Endothelial cell of umbilical vein (primary cell): ENCODE measurements around the gene TRAPPC6A.

Source experiments
- EZH2 ChIP-seq: IDR thresholded peaks from 2 replicates; pipeline ENCODE4 v1.6.1; 2012; ENCODE audit warnings: borderline replicate concordance, low read depth, mild to moderate bottlenecking, moderate library complexity, low read length, inconsistent platforms; ENCODE audit not compliant: severe bottlenecking
- POLR2A ChIP-seq: IDR thresholded peaks from 2 replicates; pipeline ENCODE4 v1.6.1; 2012; ENCODE audit warnings: low read depth, mild to moderate bottlenecking, control low read depth, low read length
- POLR2AphosphoS5 ChIP-seq: IDR thresholded peaks from 2 replicates; pipeline ENCODE4 v1.6.1; 2012; ENCODE audit warnings: low read depth, mild to moderate bottlenecking, control low read depth, low read length, moderate library complexity; ENCODE audit not compliant: insufficient read depth
- TF ChIP-seq, protein P1 (sequence below), 2 donors: IDR thresholded peaks; 1 replicate in 1 of 2; 2 replicates in 1 of 2; pipeline ENCODE4 v1.5.1; 2011; ENCODE audit warnings: low read length in 2 of 2, mild to moderate bottlenecking in 2 of 2, moderate library complexity in 2 of 2, control low read depth in 1 of 2, inconsistent platforms in 1 of 2, low read depth in 1 of 2; ENCODE audit not compliant: insufficient read depth in 1 of 2; ENCODE audit errors: extremely low read depth in 1 of 2
- TF ChIP-seq, protein P2 (sequence below): IDR thresholded peaks from 2 replicates; pipeline ENCODE4 v1.6.1; 2011; ENCODE audit not compliant: insufficient read depth, insufficient read length

DNA sequence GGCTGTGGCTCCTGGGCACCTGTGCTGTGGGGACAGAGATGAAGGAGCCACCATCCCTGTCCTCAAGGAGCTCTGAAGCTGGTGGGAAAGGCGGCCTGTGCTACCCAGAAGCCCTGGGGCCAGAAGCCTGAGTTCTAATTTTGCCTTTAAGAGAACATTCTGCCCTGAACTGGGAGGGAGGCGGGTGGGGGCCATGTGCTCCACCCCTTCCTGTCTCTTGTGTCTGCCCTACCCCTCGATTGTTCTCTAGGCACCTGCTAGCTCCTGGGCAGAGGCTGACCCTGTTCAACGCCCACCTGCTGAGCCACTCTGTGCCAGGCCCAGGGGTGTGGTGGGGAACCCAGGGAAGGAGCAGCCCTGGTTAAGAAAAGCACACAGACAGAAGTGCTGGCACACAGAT lies 5.9 kb downstream of the TRAPPC6A start:
- TF ChIP-seq, protein P1, sequence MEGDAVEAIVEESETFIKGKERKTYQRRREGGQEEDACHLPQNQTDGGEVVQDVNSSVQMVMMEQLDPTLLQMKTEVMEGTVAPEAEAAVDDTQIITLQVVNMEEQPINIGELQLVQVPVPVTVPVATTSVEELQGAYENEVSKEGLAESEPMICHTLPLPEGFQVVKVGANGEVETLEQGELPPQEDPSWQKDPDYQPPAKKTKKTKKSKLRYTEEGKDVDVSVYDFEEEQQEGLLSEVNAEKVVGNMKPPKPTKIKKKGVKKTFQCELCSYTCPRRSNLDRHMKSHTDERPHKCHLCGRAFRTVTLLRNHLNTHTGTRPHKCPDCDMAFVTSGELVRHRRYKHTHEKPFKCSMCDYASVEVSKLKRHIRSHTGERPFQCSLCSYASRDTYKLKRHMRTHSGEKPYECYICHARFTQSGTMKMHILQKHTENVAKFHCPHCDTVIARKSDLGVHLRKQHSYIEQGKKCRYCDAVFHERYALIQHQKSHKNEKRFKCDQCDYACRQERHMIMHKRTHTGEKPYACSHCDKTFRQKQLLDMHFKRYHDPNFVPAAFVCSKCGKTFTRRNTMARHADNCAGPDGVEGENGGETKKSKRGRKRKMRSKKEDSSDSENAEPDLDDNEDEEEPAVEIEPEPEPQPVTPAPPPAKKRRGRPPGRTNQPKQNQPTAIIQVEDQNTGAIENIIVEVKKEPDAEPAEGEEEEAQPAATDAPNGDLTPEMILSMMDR (IDR thresholded peaks at IDR 0.05; ENCODE audit: extremely low read depth in 1 of 2, insufficient read depth in 1 of 2, low read depth in 1 of 2, low read length in 2 of 2) = no peak
- TF ChIP-seq EZH2 (no peak), POLR2A (no peak), POLR2AphosphoS5 (no peak)
- TF ChIP-seq, protein P2, sequence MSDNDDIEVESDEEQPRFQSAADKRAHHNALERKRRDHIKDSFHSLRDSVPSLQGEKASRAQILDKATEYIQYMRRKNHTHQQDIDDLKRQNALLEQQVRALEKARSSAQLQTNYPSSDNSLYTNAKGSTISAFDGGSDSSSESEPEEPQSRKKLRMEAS = no peak
